K562 (cell line): ENCODE measurements around the gene PFKFB2. TPM values are rescaled to one million over a fixed set of nuclear protein-coding genes. Genes with fewer than 3 reads are reported as not detected.

Experiments used
- CBFB ChIP-seq: sonication (generic); formaldehyde crosslinking; IDR thresholded peaks from 2 replicates; pipeline ENCODE4 v1.4.0; 2020; ENCODE audit warnings: mild to moderate bottlenecking, missing genetic modification reagents
- EZH2 ChIP-seq: IDR thresholded peaks from 2 replicates; pipeline ENCODE4 v1.6.1; 2012; ENCODE audit warnings: low read depth, mild to moderate bottlenecking, inconsistent platforms, low read length, borderline replicate concordance
- FOXA3 ChIP-seq, 2 experiments: fragments of 450-650 bp in 1 of 2; sonication (generic) in 1 of 2; formaldehyde crosslinking; IDR thresholded peaks in 1 of 2; conservative IDR thresholded peaks in 1 of 2; 2 replicates each; pipeline versions ENCODE4 v1.4.0 to v1.8.0; 2020 to 2022; ENCODE audit warnings: mild to moderate bottlenecking in 2 of 2, missing genetic modification reagents in 1 of 2
- FOXJ2 ChIP-seq: fragments of 200-800 bp; sonication (Bioruptor generic); IDR thresholded peaks from 2 replicates; pipeline ENCODE4 v1.6.1; 2016; ENCODE audit warnings: missing genetic modification characterization, missing compliant biosample characterization
- FUS ChIP-seq: fragments of 200-400 bp; formaldehyde crosslinking; optimal IDR thresholded peaks from 2 replicates; pipeline ENCODE3; 2017; ENCODE audit warnings: low read depth, low read length
- HBP1 ChIP-seq: fragments of 450-650 bp; formaldehyde crosslinking; IDR thresholded peaks from 2 replicates; pipeline ENCODE4 v1.4.0; 2022; ENCODE audit warnings: missing genetic modification characterization
- MCM3 ChIP-seq: fragments of 450-650 bp; IDR thresholded peaks from 2 replicates; pipeline ENCODE4 v1.6.1; 2016
- NFE2L1 ChIP-seq: fragments of 450-650 bp; IDR thresholded peaks from 2 replicates; pipeline ENCODE4 v1.6.1; 2016; ENCODE audit warnings: missing genetic modification characterization, low read depth, mild to moderate bottlenecking, missing compliant biosample characterization, moderate library complexity, borderline replicate concordance
- RCOR1 ChIP-seq, 2 experiments: IDR thresholded peaks; 2 replicates each; pipeline ENCODE4 v1.6.1; 2012; ENCODE audit warnings: low read depth in 2 of 2, low read length in 2 of 2, borderline replicate concordance in 1 of 2, improper control_type of control experiment in 1 of 2
- TSC22D4 ChIP-seq: fragments of 450-650 bp; IDR thresholded peaks from 2 replicates; pipeline ENCODE4 v1.6.1; 2016; ENCODE audit warnings: missing genetic modification characterization, missing biosample characterization, control low read depth
- ZNF3 ChIP-seq: fragments of 250-450 bp; sonication (Bioruptor Pico); IDR thresholded peaks from 2 replicates; pipeline ENCODE4 v1.5.0; 2021; ENCODE audit warnings: mild to moderate bottlenecking, moderate library complexity
- ZNF778 ChIP-seq: fragments of 450-650 bp; formaldehyde crosslinking; IDR thresholded peaks from 2 replicates; pipeline ENCODE4 v1.4.0; 2020; ENCODE audit warnings: mild to moderate bottlenecking, moderate library complexity
- polyA plus RNA-seq, 8 experiments: library from polyadenylated mRNA; depleted of rRNA in 4 of 8; stranded (reverse) in 5 of 8; unstranded in 3 of 8; fragments of >200 nt; fragmentation: Nextera tagmentation in 2 of 8; fragmentation: Illumina TruSeq in 1 of 8; extraction: Ambion mirVana in 2 of 8; extraction: Trizol in 1 of 8; gene quantifications; 2 replicates each; pipeline versions ENCODE4 v1.2.1 to v1.2.3, GENCODE V29; 2011 to 2014; ENCODE audit warnings: inconsistent platforms in 1 of 8, missing spikeins in 1 of 8
- total RNA-seq, 7 experiments: library from RNA; depleted of rRNA in 6 of 7; stranded (reverse); fragments of >200 nt in 6 of 7; fragmentation: Illumina TruSeq in 2 of 7; extraction: Trizol in 2 of 7; gene quantifications; 2 replicates each; pipeline versions ENCODE4 v1.2.1 to v1.2.3, GENCODE V29; 2011 to 2021; ENCODE audit warnings: low replicate concordance in 1 of 7
- TF ChIP-seq, protein P1 (sequence below): fragments of 250-450 bp; sonication (Bioruptor Pico); IDR thresholded peaks from 2 replicates; pipeline ENCODE4 v1.5.0; 2021
- TF ChIP-seq, protein P2 (sequence below): fragments of 250-450 bp; sonication (Bioruptor Pico); IDR thresholded peaks from 2 replicates; pipeline ENCODE4 v1.4.0; 2020; ENCODE audit warnings: mild to moderate bottlenecking
- TF ChIP-seq, protein P3 (sequence below): fragments of 450-650 bp; formaldehyde crosslinking; IDR thresholded peaks from 2 replicates; pipeline ENCODE4 v1.4.0; 2020; ENCODE audit warnings: mild to moderate bottlenecking, moderate library complexity
- TF ChIP-seq, protein P4 (sequence below), 2 experiments: fragments of 200-800 bp in 1 of 2; sonication (Bioruptor generic) in 1 of 2; sonication (generic) in 1 of 2; formaldehyde crosslinking in 1 of 2; IDR thresholded peaks in 1 of 2; conservative IDR thresholded peaks in 1 of 2; 2 replicates each; pipeline versions ENCODE4 v1.5.0 to v1.6.1; 2016 to 2020; ENCODE audit warnings: missing compliant biosample characterization in 1 of 2, missing genetic modification characterization in 1 of 2, missing genetic modification reagents in 1 of 2
- TF ChIP-seq, protein P5 (sequence below): fragments of 450-650 bp; IDR thresholded peaks from 2 replicates; pipeline ENCODE4 v1.6.1; 2016; ENCODE audit warnings: antibody characterized with exemption

Gene PFKFB2
- total and polyA plus RNA-seq, 9 of the 15 experiments (the other 6 are each of a cell fraction or from before 2014, with no cell fraction given): 6.9 to 26.0 (median 16.4) TPM

- TF ChIP-seq, protein P1, sequence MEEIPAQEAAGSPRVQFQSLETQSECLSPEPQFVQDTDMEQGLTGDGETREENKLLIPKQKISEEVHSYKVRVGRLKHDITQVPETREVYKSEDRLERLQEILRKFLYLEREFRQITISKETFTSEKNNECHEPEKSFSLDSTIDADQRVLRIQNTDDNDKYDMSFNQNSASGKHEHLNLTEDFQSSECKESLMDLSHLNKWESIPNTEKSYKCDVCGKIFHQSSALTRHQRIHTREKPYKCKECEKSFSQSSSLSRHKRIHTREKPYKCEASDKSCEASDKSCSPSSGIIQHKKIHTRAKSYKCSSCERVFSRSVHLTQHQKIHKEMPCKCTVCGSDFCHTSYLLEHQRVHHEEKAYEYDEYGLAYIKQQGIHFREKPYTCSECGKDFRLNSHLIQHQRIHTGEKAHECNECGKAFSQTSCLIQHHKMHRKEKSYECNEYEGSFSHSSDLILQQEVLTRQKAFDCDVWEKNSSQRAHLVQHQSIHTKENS: 0 out of 2 replicates have a peak, but pooled peaks have one; percentile 21
- TF ChIP-seq FUS (no peak), EZH2 (no peak), TSC22D4 (no peak), ZNF778 (CRISPR knock-in tag) (no peak), MCM3 (no peak), NFE2L1 (no peak), FOXA3 (CRISPR knock-in tag; conservative IDR thresholded peaks at IDR 0.05 in 1 of 2, IDR thresholded peaks at IDR 0.05 in 1 of 2) (no peak), CBFB (CRISPR knock-in tag) (no peak), FOXJ2 (no peak), RCOR1 (IDR thresholded peaks at IDR 0.05; ENCODE audit: borderline replicate concordance in 1 of 2, low read depth in 2 of 2, low read length in 2 of 2) (peak in 1 of 2 experiments; percentile 55; a peak in 1 of 4 replicates), HBP1 (CRISPR knock-in tag) (no peak), ZNF3 (CRISPR knock-in tag) (no peak)
- TF ChIP-seq, protein P2, sequence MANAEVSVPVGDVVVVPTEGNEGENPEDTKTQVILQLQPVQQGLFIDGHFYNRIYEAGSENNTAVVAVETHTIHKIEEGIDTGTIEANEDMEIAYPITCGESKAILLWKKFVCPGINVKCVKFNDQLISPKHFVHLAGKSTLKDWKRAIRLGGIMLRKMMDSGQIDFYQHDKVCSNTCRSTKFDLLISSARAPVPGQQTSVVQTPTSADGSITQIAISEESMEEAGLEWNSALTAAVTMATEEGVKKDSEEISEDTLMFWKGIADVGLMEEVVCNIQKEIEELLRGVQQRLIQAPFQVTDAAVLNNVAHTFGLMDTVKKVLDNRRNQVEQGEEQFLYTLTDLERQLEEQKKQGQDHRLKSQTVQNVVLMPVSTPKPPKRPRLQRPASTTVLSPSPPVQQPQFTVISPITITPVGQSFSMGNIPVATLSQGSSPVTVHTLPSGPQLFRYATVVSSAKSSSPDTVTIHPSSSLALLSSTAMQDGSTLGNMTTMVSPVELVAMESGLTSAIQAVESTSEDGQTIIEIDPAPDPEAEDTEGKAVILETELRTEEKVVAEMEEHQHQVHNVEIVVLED (CRISPR knock-in tag): no peak
- TF ChIP-seq, protein P3, sequence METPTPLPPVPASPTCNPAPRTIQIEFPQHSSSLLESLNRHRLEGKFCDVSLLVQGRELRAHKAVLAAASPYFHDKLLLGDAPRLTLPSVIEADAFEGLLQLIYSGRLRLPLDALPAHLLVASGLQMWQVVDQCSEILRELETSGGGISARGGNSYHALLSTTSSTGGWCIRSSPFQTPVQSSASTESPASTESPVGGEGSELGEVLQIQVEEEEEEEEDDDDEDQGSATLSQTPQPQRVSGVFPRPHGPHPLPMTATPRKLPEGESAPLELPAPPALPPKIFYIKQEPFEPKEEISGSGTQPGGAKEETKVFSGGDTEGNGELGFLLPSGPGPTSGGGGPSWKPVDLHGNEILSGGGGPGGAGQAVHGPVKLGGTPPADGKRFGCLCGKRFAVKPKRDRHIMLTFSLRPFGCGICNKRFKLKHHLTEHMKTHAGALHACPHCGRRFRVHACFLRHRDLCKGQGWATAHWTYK (CRISPR knock-in tag): no peak
- TF ChIP-seq, protein P4, sequence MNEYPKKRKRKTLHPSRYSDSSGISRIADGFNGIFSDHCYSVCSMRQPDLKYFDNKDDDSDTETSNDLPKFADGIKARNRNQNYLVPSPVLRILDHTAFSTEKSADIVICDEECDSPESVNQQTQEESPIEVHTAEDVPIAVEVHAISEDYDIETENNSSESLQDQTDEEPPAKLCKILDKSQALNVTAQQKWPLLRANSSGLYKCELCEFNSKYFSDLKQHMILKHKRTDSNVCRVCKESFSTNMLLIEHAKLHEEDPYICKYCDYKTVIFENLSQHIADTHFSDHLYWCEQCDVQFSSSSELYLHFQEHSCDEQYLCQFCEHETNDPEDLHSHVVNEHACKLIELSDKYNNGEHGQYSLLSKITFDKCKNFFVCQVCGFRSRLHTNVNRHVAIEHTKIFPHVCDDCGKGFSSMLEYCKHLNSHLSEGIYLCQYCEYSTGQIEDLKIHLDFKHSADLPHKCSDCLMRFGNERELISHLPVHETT (CRISPR knock-in tag; conservative IDR thresholded peaks at IDR 0.05 in 1 of 2, IDR thresholded peaks at IDR 0.05 in 1 of 2): no peak
- TF ChIP-seq, protein P5, sequence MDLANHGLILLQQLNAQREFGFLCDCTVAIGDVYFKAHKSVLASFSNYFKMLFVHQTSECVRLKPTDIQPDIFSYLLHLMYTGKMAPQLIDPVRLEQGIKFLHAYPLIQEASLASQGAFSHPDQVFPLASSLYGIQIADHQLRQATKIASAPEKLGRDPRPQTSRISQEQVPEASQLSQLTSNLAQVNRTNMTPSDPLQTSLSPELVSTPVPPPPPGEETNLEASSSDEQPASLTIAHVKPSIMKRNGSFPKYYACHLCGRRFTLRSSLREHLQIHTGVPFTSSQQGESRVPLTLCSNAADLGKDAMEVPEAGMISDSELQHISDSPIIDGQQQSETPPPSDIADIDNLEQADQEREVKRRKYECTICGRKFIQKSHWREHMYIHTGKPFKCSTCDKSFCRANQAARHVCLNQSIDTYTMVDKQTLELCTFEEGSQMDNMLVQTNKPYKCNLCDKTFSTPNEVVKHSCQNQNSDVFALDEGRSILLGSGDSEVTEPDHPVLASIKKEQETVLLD: peak; percentile 68; the same call in 1 of the 2 replicates
Measured at GRCh38 chr1:207004931-207005830, 47.9 kb upstream of the PFKFB2 start (continued).
